Endothelial cell of umbilical vein (primary cell): ENCODE results near the gene TRMT1. TPM values are rescaled to one million over a fixed set of nuclear protein-coding genes. Genes with fewer than 3 reads are reported as not detected.

Experiments
- BruUV-seq: library from RNA; stranded (reverse); fragments of 400-500 nt; replicated peaks from 2 replicates; lab custom pipeline; 2021; lab: Mats Ljungman, UMichigan
- CTCF ChIA-PET: fragments of 300-600, 350-600 bp; sonication (Branson Sonifier 250); formaldehyde crosslinking; loops from one replicate; lab custom pipeline; 2021; ENCODE audit warnings: antibody characterized with exemption, inconsistent platforms; lab: Charles Lee
- POLR2A ChIA-PET: fragments of 300-600, 350-600 bp; sonication (Branson Sonifier 250); formaldehyde crosslinking; loops from one replicate; lab custom pipeline; 2021; ENCODE audit warnings: antibody characterized with exemption, inconsistent platforms; lab: Charles Lee
- DNase-seq: peaks from one replicate; pipeline ENCODE4 v3.0.0-alpha.2; 2011; ENCODE audit warnings: low read depth, low spot score
- FAIRE-seq: peaks from 2 replicates; lab custom pipeline; 2011; peaks lifted over from hg19 to GRCh38; lab: Jason Lieb, UNC
- H2AFZ ChIP-seq: 2 replicates; pipeline ENCODE4 v1.6.0; 2012; ENCODE audit warnings: low read depth, low read length, control low read depth, inconsistent platforms
- H3K27ac ChIP-seq: 2 replicates; pipeline ENCODE4 v1.5.1; 2011; ENCODE audit warnings: low read depth, mild to moderate bottlenecking, control low read depth, low read length, moderate library complexity; ENCODE audit not compliant: insufficient read depth
- H3K27me3 ChIP-seq, 2 experiments: 2 replicates each; pipeline versions ENCODE4 v1.6.0 to v1.6.1; 2011; ENCODE audit warnings: low read length in 2 of 2, mixed read lengths in 1 of 2; ENCODE audit not compliant: control insufficient read depth in 2 of 2, insufficient read depth in 2 of 2
- H3K36me3 ChIP-seq, 2 experiments: 2 replicates in 1 of 2; 3 replicates in 1 of 2; pipeline ENCODE4 v1.5.1; 2011; ENCODE audit warnings: low read length in 2 of 2, mild to moderate bottlenecking in 1 of 2, moderate library complexity in 1 of 2; ENCODE audit not compliant: control insufficient read depth in 2 of 2, insufficient read depth in 2 of 2; ENCODE audit errors: extremely low read depth in 1 of 2
- H3K4me1 ChIP-seq: 3 replicates; pipeline ENCODE4 v1.5.1; 2011; ENCODE audit warnings: mild to moderate bottlenecking, low read length; ENCODE audit not compliant: control insufficient read depth, insufficient read depth; ENCODE audit errors: extremely low read depth
- H3K4me2 ChIP-seq: 2 replicates; pipeline ENCODE4 v1.6.1; 2011; ENCODE audit warnings: low read length, control low read depth, mixed read lengths; ENCODE audit not compliant: insufficient read depth
- H3K4me3 ChIP-seq, 3 experiments: fragments of 200-600 bp in 1 of 3; sonication (generic), shearing (Covaris generic) in 1 of 3; replicated peaks in 1 of 3; 2 replicates each; pipeline ENCODE4 v1.5.1; 2011 to 2016; ENCODE audit warnings: control low read depth in 3 of 3, low read length in 3 of 3, mild to moderate bottlenecking in 2 of 3, inconsistent platforms in 1 of 3, low read depth in 1 of 3, moderate library complexity in 1 of 3; ENCODE audit not compliant: insufficient read depth in 1 of 3
- H3K79me2 ChIP-seq: 2 replicates; pipeline ENCODE4 v1.6.0; 2012; ENCODE audit warnings: low read length, inconsistent platforms; ENCODE audit not compliant: control insufficient read depth, insufficient read depth
- H3K9ac ChIP-seq: replicated peaks from 2 replicates; pipeline ENCODE3; 2011; ENCODE audit warnings: low read length, control low read depth; ENCODE audit not compliant: insufficient read depth; ENCODE audit errors: extremely low read depth
- H3K9me1 ChIP-seq: replicated peaks from 3 replicates; pipeline ENCODE4 v1.6.0; 2011; ENCODE audit warnings: mild to moderate bottlenecking, low read length; ENCODE audit not compliant: control insufficient read depth, insufficient read depth; ENCODE audit errors: extremely low read depth
- H3K9me3 ChIP-seq: replicated peaks from 2 replicates; pipeline ENCODE4 v1.5.1; 2012; ENCODE audit warnings: low read length, inconsistent platforms; ENCODE audit not compliant: control insufficient read depth, insufficient read depth
- H4K20me1 ChIP-seq: replicated peaks from 2 replicates; pipeline ENCODE3; 2011; ENCODE audit warnings: mild to moderate bottlenecking, low read length; ENCODE audit not compliant: control insufficient read depth, insufficient read depth; ENCODE audit errors: extremely low read depth
- EZH2 ChIP-seq: IDR thresholded peaks from 2 replicates; pipeline ENCODE4 v1.6.1; 2012; ENCODE audit warnings: borderline replicate concordance, low read depth, mild to moderate bottlenecking, moderate library complexity, low read length, inconsistent platforms; ENCODE audit not compliant: severe bottlenecking
- GATA2 ChIP-seq: IDR thresholded peaks from 2 replicates; pipeline ENCODE4 v1.7.0; 2011; ENCODE audit warnings: low read depth, mild to moderate bottlenecking, moderate library complexity, mixed read lengths, low read length; ENCODE audit not compliant: insufficient read length, insufficient read depth
- JUN ChIP-seq: IDR thresholded peaks from 2 replicates; pipeline ENCODE4 v1.6.1; 2011; ENCODE audit warnings: borderline replicate concordance, low read depth; ENCODE audit not compliant: insufficient read length, insufficient read depth
- MYC ChIP-seq: IDR thresholded peaks from one replicate; pipeline ENCODE4 v1.6.1; 2011; ENCODE audit warnings: mild to moderate bottlenecking, low read depth, low read length
- POLR2A ChIP-seq: IDR thresholded peaks from 2 replicates; pipeline ENCODE4 v1.6.1; 2012; ENCODE audit warnings: low read depth, mild to moderate bottlenecking, control low read depth, low read length
- POLR2AphosphoS5 ChIP-seq: IDR thresholded peaks from 2 replicates; pipeline ENCODE4 v1.6.1; 2012; ENCODE audit warnings: low read depth, mild to moderate bottlenecking, control low read depth, low read length, moderate library complexity; ENCODE audit not compliant: insufficient read depth
- dilution Hi-C: fragments of 300-500 bp; cut with MboI; formaldehyde crosslinking; loops from one replicate; pipeline ENCODE4 v1.15.0; 2019; ENCODE audit warnings: low sequenced_read_pairs; ENCODE audit not compliant: extremely low pct_ligation_motif_present
- intact Hi-C: fragments of 100-400 bp; cut with micrococcal nuclease; formaldehyde crosslinking; loops from one replicate; pipeline ENCODE4 v1.10.0; 2022
- polyA plus RNA-seq, 4 experiments: library from polyadenylated mRNA; depleted of rRNA in 3 of 4; stranded (reverse) in 3 of 4; unstranded in 1 of 4; fragments of >200 nt; gene quantifications; 2 replicates each; pipeline versions ENCODE4 v1.2.1 to v1.2.3, GENCODE V29; 2011 to 2012; ENCODE audit warnings: missing spikeins in 1 of 4
- total RNA-seq: library from RNA; stranded (reverse); gene quantifications from 2 replicates; pipeline ENCODE4 v1.2.3, GENCODE V29; 2021
- TF ChIP-seq, protein P1 (sequence below), 2 donors: IDR thresholded peaks; 1 replicate in 1 of 2; 2 replicates in 1 of 2; pipeline ENCODE4 v1.5.1; 2011; ENCODE audit warnings: low read length in 2 of 2, mild to moderate bottlenecking in 2 of 2, moderate library complexity in 2 of 2, control low read depth in 1 of 2, inconsistent platforms in 1 of 2, low read depth in 1 of 2; ENCODE audit not compliant: insufficient read depth in 1 of 2; ENCODE audit errors: extremely low read depth in 1 of 2
- TF ChIP-seq, protein P2 (sequence below): IDR thresholded peaks from 2 replicates; pipeline ENCODE4 v1.6.1; 2011; ENCODE audit not compliant: insufficient read depth, insufficient read length

The TRMT1 gene
- total and polyA plus RNA-seq, 2 donors (not counting 3 experiments of a cell fraction or from before 2014, with no cell fraction given): 46.3 to 53.0 TPM

DNA sequence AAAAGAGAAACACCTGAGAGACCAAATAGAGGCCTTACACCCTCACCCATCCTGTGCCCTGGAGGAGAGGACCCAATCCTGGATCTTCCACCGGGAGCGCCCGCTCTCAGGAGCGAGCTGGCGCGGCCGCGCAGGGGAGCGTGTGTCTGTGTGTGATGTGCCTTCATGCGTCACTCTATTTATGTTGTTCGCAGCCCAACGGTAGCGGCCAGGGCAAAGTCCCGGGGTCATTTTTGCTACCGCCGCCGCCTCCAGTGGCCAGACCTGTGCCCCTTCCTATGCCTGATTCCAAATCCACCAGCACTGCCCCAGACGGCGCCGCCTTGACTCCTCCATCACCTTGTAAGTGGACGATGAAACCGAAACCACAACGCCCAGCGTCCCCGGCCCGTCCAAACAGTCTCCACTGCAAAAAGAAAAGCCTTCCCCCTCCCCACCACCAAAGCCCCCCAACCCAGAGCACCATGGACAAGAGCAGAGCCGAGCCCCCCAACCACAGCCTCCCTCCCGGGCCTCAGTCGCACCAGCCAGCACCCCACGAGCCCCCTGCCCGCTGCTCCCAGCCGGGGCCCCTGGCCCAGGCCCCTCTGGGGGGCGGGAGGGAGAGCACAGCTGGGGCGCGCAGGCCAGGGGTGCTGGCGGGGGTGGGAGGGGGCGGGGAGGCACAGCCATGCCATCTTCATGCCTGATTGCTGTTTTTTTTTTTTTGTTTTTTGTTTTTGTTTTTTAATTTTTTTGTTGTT, 28.6 kb downstream of the TRMT1 start:
- ChIA-PET CTCF (interaction anchor here (1.1 to 7.2 kb wide), 4 partner anchors 27 to 122 kb away, joined by 4 to 76 read pairs (median 8); no protein-coding TSS in a partner anchor), POLR2A (no interaction called here)
- Histone ChIP-seq H3K4me3 (peak overlapping the region in 1 of 3 experiments; percentile 14), H3K9ac (no peak overlapping the region), H3K27me3 (no peaks in the 10 kb centered on the region), H3K9me1 (no peaks in the 10 kb centered on the region), H2AFZ (peak overlapping the region; percentile 44), H3K9me3 (no peaks in the 10 kb centered on the region), H3K4me1 (peaks cover 12% of the 10 kb centered on the region), H3K36me3 (peaks cover 0 to 2% of the 10 kb centered on the region in 2 experiments), H3K27ac (no peak overlapping the region), H3K79me2 (no peaks in the 10 kb centered on the region), H3K4me2 (no peak overlapping the region), H4K20me1 (no peaks in the 10 kb centered on the region)
- no TSS peak for BruUV-seq
- FAIRE-seq: no peak
- no peak for DNase-seq
- dilution Hi-C loops: no loop called here
- TF ChIP-seq EZH2 (no peak), MYC (no peak), POLR2A (no peak), JUN (no peak), POLR2AphosphoS5 (no peak), GATA2 (no peak)
- TF ChIP-seq, protein P1, sequence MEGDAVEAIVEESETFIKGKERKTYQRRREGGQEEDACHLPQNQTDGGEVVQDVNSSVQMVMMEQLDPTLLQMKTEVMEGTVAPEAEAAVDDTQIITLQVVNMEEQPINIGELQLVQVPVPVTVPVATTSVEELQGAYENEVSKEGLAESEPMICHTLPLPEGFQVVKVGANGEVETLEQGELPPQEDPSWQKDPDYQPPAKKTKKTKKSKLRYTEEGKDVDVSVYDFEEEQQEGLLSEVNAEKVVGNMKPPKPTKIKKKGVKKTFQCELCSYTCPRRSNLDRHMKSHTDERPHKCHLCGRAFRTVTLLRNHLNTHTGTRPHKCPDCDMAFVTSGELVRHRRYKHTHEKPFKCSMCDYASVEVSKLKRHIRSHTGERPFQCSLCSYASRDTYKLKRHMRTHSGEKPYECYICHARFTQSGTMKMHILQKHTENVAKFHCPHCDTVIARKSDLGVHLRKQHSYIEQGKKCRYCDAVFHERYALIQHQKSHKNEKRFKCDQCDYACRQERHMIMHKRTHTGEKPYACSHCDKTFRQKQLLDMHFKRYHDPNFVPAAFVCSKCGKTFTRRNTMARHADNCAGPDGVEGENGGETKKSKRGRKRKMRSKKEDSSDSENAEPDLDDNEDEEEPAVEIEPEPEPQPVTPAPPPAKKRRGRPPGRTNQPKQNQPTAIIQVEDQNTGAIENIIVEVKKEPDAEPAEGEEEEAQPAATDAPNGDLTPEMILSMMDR (IDR thresholded peaks at IDR 0.05; ENCODE audit: extremely low read depth in 1 of 2, insufficient read depth in 1 of 2, low read depth in 1 of 2, low read length in 2 of 2): no peak
- TF ChIP-seq, protein P2, sequence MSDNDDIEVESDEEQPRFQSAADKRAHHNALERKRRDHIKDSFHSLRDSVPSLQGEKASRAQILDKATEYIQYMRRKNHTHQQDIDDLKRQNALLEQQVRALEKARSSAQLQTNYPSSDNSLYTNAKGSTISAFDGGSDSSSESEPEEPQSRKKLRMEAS: no peak
- intact Hi-C loops: no loop called here
